Measurements from ENCODE around the gene CALML3. TPM values are rescaled to one million over a fixed set of nuclear protein-coding genes. Genes with fewer than 3 reads are reported as not detected.

CALML3 gene
- total and polyA plus RNA-seq, 2 of the 8 experiments (the other 6 are each of a cell fraction or from before 2014, with no cell fraction given), result not detected

DNA sequence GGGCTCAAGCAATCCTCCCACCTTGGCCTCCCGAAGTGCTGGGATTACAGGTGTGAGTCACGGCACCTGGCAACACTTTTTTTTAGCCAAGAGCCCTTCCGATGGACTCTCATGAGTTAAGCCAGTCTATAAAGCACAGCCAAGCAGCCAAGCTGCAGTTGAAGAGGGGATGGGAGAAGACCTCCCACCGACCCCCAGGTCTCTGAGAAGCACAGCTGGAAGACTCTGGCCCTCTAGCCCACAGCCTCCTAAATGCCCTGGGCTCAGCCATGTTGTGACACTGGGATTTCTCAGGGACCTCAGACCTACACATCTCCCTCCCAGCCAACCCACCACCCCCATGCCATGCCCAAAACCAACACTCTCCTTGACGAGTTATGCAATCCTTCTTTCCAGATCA is 31.1 kb downstream of the CALML3 start (continued):
- TF ChIP-seq, protein P1, sequence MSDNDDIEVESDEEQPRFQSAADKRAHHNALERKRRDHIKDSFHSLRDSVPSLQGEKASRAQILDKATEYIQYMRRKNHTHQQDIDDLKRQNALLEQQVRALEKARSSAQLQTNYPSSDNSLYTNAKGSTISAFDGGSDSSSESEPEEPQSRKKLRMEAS (IDR thresholded peaks at IDR 0.05), result no peak
- TF ChIP-seq TAF7 (optimal IDR thresholded peaks at IDR 0.05; ENCODE audit: borderline replicate concordance, low read depth, low read length), result no peak
- TF ChIP-seq MAFK (IDR thresholded peaks at IDR 0.05; ENCODE audit: low read depth, low read length), result no peak
- TF ChIP-seq HDAC2 (IDR thresholded peaks at IDR 0.05; ENCODE audit: borderline replicate concordance in 1 of 2, low read depth in 2 of 2, low read length in 2 of 2), result no peak
- no peak for TF ChIP-seq KDM4A (IDR thresholded peaks at IDR 0.05; ENCODE audit: low read depth, low read length, severe bottlenecking)
- TF ChIP-seq SUZ12 (IDR thresholded peaks at IDR 0.05; ENCODE audit: low read length), result no peak

All from H1 (cell line).